H1 (cell line): ENCODE results near the gene CLPSL2. TPM values are rescaled to one million over a fixed set of nuclear protein-coding genes. Genes with fewer than 3 reads are reported as not detected.

Experiments
- ASH2L ChIP-seq: fragments of 200-600, 300-600 bp; sonication (generic); IDR thresholded peaks from one replicate; pipeline ENCODE4 v1.7.1; 2017; ENCODE audit warnings: low read length
- BCL11A ChIP-seq, 2 experiments: IDR thresholded peaks; one replicate each; pipeline ENCODE4 v1.6.1; 2011; ENCODE audit warnings: low read depth in 2 of 2, low read length in 2 of 2, mild to moderate bottlenecking in 2 of 2
- KDM1A ChIP-seq: fragments of 200-600, 300-600 bp; sonication (generic); IDR thresholded peaks from 2 replicates; pipeline ENCODE4 v1.7.1; 2016; ENCODE audit warnings: mild to moderate bottlenecking, low read length, borderline replicate concordance
- RFX5 ChIP-seq: IDR thresholded peaks from 2 replicates; pipeline ENCODE4 v1.6.1; 2011; ENCODE audit warnings: low read depth, low read length, improper control_type of control experiment, borderline replicate concordance
- USF2 ChIP-seq: IDR thresholded peaks from 2 replicates; pipeline ENCODE4 v1.6.1; 2011; ENCODE audit warnings: low read length, improper control_type of control experiment
- polyA plus RNA-seq, 7 experiments: library from polyadenylated mRNA; depleted of rRNA in 3 of 7; stranded (reverse) in 5 of 7; unstranded in 2 of 7; fragments of >200 nt in 5 of 7; fragments of 200-250 nt in 2 of 7; gene quantifications; 1 replicate in 5 of 7; 2 replicates in 1 of 7; 4 replicates in 1 of 7; pipeline versions ENCODE4 v1.2.1 to v1.2.3, GENCODE V29; 2011 to 2013; ENCODE audit warnings: missing spikeins in 2 of 7, mixed read lengths in 2 of 7
- total RNA-seq: library from RNA; stranded (reverse); fragmentation: NEBNext Ultra II Directional; extraction: Animal tissue kit (Norgen Biotek cat#: 25700); gene quantifications from 2 replicates; pipeline ENCODE4 v1.2.1, GENCODE V29; 2021

Gene CLPSL2
- total and polyA plus RNA-seq, 2 of the 8 experiments (the other 6 are each of a cell fraction or from before 2014, with no cell fraction given): 1.4 to 3.4 TPM

- no peak for TF ChIP-seq USF2
- no peak for TF ChIP-seq KDM1A
- no peak for TF ChIP-seq RFX5
- no peak for TF ChIP-seq ASH2L
- no peak for TF ChIP-seq BCL11A (IDR thresholded peaks at IDR 0.05; ENCODE audit: low read depth in 2 of 2, low read length in 2 of 2)
Observed at GRCh38 chr6:35787266-35788218, 11.1 kb downstream of the CLPSL2 start (continued).
